SIG-M5 treated with dmso at 0.1 percent for 504 hours (cell line): ENCODE measurements around the gene CAPZA2.
"Not testable (repeated sequence)": the region's sequence is repeated elsewhere in the genome, so short reads cannot be mapped to it uniquely, and the experiment has no call there.

Experiments
- DNase-seq: peaks from one replicate; lab custom pipeline; 2025; ENCODE audit not compliant: unreplicated experiment; lab: John Stamatoyannopoulos, UW

The CAPZA2 gene

DNA sequence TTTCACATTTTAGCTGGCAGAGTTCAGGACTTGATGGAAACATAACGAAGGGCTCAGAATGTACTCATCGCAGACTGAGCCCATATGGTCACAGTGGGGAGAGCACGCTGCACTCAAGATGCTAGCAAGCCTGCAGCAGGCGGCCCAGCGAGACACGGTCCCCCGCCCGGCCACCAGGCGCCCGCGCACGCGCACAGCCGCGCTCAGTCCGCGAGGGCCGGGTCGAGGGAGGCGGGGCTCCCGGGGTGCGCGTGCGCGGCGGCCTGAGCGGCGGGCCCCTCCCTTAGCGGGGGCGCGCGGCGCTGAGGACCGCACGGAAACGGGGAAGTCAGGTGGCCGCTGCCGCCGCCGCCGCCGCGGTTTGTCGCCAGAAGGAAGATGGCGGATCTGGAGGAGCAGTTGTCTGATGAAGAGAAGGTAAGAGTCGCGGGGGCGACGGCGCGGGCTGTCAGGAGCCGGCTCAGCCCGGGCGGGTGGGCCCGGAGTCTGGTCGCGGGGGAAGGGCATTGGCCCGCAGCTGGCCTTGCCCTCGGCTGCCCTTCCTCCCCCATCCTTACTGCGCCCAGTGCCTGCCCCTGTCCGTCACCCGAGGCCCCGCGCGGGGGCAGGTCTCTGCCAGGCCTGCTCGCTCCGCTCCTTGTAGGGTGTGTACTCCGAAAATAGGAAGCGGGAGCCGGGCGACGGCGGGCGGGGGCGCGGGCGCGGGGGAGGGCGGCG lies at the start of gene CAPZA2:
CAPZA2 (plus strand) TSS at position 354 of the 717 bp plus-strand sequence; CDS start at position 379, 25 bp downstream.
- peak; percentile 84 for DNase-seq

GRCh38 chr7:116812860-116813259 lies 49.5 kb upstream of the CAPZA2 start:
- DNase-seq: no peak

DNA sequence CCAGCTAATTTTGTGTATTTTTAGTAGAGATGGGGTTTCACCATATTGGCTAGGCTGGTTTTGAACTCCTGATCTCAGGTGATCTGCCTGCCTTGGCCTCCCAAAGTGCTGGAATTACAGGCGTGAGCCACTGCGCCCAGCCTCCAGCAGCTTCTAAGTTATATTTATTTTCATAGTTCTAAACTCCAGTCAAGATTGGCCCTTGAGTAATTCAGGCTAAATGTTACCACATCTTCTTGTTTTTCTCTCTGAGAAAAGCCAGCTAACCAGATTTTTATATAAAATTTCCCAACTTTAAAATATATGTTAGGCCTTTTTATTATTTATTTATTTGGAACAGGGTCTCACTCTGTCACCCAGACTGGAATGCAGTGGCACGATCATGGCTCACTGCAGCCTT lies 49.0 kb upstream of the CAPZA2 start:
- not testable (repeated sequence) for DNase-seq

DNA sequence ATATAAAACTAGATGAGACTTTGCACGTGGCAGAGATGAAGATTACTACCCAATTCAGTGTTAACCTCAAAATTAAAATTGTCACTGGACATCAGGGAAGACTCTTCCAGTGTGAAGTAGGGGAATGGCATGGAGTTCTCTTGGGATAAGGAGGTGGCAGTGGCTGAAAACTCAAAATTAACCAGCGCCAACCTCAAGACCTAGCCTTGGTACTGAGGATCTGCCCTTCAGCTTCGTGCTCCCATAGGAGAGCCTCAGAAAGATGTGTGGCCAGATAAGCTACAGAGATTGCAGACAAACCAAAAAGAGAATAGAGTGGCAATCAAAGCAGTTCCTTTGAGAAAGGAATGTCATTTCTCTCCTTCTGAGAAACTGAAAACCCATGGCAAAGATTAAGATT lies 47.3 kb upstream of the CAPZA2 start:
- DNase-seq: no peak

DNA sequence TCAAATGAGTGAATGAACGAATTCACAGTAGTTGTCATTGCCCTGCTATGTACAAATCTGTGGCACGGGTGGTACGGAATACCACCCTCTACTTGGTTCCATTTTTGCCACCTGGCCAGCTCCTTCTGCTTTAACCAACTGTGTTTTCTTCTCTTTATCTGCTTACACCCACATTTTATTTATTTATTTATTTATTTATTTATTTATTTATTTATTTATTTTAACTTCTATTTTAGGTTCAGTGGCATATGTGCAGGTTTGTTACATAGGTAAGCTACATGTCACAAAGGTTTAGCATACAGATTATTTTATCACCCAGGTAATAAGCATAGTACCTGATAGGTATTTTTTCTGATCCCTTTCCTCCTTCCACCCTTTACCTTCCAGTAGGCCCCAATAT lies 42.2 kb upstream of the CAPZA2 start:
- no peak for DNase-seq

DNA sequence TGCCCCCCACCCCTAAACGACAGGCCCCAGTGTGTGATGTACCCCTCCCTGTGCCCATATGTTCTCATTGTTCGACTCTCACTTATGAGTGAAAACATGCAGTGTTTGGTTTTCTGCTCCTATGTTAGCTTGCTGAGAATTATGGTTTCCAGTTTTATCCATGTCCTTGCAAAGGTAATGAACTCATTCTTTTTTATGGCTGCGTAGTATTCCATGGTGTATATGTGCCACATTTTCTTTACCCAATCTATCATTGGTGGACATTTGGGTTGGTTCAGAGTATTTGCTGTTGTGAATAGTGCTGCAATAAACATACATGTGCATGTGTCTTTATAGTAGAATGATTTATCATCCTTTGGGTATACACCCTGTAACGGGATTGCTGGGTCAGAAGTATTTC lies 40.7 kb upstream of the CAPZA2 start:
- not testable (repeated sequence) for DNase-seq

- no peak for DNase-seq
These were observed 37.9 kb upstream of the CAPZA2 start for GRCh38 chr7:116824449-116824848.

- no peak for DNase-seq
These were observed 34.1 kb upstream of the CAPZA2 start for GRCh38 chr7:116828281-116828680.

GRCh38 chr7:116829041-116829440 lies 33.3 kb upstream of the CAPZA2 start:
- no peak for DNase-seq

- no peak for DNase-seq
These were observed 32.9 kb upstream of the CAPZA2 start for GRCh38 chr7:116829493-116829892.

DNA sequence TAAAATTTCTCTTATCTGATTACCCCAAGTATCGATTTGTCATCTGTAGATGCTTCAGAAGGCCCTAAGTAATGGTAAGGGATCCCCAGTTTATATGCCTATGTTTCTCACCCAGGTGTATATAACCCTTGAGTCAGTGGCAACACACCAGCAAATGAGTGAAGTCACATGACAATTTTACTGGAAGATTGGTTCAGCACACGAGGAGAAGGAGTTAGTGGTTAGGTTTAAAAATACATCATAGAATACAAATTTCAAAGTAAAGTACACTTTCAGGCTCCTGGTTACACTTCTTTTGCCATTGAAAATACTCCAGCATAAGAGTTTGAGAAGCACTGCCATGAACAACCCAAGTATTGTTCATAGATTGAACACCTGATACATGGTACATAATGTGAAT lies 29.7 kb upstream of the CAPZA2 start:
- DNase-seq: no peak

DNA sequence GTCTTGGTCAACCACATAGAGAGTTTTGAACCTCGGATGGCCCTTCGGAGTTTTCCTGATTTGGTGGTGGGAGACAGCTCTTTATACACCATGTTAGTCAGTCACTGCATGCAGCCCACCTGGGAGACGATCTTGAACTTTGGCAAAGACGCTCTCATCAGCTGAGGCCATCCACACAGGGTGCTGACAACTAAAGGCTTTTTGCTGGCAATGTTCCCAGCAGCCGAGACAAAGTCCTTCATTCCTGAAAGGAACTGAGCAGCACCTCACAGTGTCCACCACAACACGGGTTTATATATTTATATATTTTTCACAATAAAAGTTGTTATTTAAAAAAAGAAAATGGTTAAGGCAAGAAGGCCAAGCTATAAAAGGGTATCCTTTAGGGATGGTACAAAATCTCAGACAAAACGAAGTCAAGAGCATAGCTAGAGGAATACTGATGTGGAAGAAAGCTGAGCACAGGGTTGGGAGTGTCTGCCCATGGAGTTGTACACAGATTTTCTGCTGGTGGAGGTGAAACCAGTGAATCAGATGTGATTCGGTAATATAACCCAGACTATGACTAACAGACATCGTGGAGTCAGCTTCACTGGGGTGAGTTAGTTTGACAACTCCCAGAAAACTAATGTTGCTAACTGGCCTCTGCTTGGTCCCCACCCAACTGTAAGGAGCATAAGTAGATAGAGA lies 27.4 kb upstream of the CAPZA2 start:
- DNase-seq: no peak

- no peak for DNase-seq
These were observed 26.3 kb upstream of the CAPZA2 start for GRCh38 chr7:116836048-116836447.

DNA sequence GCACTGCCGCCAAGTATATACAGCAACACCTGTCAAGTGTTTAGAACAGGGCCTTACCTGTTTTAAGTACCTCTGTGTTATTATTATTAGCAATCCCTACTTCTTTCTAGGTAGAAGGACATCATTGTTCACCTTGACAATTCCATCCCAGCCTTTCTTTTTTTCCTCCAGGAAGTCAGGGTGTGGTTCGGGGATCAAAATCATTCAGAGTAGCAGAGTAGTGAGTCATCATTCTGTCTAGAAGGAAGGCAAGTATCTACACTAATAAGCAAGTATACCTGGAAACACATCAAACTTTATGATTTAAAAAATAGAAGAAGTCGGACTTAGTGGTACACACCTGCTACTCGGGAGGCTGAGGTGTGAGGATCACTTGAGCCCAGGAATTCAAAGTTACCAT lies 25.5 kb upstream of the CAPZA2 start:
- no peak for DNase-seq

GRCh38 chr7:116837586-116837985 lies 24.8 kb upstream of the CAPZA2 start:
- DNase-seq: no peak

- DNase-seq: no peak
These were observed 22.1 kb upstream of the CAPZA2 start for GRCh38 chr7:116840256-116840655.

DNA sequence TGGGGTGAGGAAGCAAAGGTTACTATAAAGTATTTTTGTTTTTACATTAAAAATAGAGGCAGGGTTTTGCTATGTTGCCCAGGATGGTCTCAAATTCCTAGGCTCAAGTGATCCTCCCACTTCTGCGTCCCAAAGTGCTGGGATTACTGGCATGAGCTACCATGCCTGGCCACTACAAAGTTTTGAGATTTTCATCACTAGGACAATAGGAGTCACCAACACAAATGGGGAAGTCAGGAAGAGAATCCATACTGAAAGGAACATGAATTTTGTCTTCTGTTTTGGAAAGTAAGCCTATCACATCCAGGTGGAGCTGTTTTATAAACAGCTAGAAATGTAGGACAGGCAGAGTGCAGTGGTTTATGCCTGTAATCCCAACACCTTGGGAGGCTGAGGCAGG lies 20.0 kb upstream of the CAPZA2 start:
- DNase-seq: no peak

- DNase-seq: peak; percentile 73
These were observed 19.0 kb upstream of the CAPZA2 start for GRCh38 chr7:116843378-116843777.

DNA sequence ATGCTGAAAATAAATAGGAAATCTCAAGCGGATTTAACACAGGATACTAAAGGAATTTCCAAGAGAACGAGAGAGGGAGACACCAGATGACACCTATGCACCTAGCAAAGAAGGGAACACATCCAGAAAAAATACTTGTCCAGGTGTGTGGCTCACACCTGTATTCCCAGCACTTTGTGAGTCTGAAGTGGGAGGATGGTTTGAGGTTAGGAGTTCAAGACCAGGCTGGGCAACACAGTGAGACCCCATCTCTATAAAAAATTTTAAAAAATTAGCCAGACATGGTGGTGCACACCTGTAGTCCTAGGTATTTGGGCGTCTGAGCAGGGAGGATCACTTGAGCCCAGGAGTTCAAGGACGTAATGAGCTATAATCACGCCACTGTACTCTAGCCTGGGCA lies 11.2 kb upstream of the CAPZA2 start:
- no peak for DNase-seq

GRCh38 chr7:116851671-116852070 lies 10.7 kb upstream of the CAPZA2 start:
- DNase-seq: no peak

DNA sequence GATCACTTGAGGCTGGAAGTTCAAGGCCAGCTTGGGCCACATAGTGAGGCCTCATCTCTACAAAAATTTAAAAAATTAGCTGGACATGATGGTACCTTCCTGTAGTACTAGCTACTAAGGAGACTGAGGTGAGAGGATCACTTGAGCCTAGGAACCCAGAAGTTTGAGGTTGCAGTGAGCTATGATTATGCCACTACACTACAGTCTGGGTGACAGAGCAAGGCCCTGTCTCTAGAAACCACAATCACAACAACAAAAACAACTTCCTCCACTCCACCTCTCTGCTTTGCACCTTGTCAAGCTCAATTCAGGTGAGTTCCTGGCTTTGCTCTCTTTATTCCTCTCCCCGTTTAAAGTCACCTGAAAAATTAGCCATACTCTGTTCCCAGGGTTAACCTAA lies 8.3 kb upstream of the CAPZA2 start:
- no peak for DNase-seq

- no peak for DNase-seq
These were observed 5.3 kb upstream of the CAPZA2 start for GRCh38 chr7:116857052-116857451.

- peak; percentile 83 for DNase-seq
These were observed 3.1 kb upstream of the CAPZA2 start for GRCh38 chr7:116859323-116859722.
